H1 (cell line): ENCODE results near the gene PTPRJ. TPM values are rescaled to one million over a fixed set of nuclear protein-coding genes. Genes with fewer than 3 reads are reported as not detected.

ENCODE experiments used
- CTCF ChIA-PET: fragments of 300-600 bp; sonication (Branson Sonifier 250); formaldehyde crosslinking; loops from one replicate; lab custom pipeline; 2021; ENCODE audit not compliant: partially characterized antibody; lab: Charles Lee
- POLR2A ChIA-PET: fragments of 300-600 bp; sonication (Branson Sonifier 250); formaldehyde crosslinking; loops from one replicate; lab custom pipeline; 2021; ENCODE audit warnings: inconsistent platforms; ENCODE audit not compliant: partially characterized antibody; lab: Charles Lee
- DNase-seq, 2 experiments: peaks; one replicate each; pipeline versions ENCODE4 v3.0.0 to v3.0.0-alpha.2; 2010 to 2022; ENCODE audit warnings: low spot score in 2 of 2, low read depth in 1 of 2, mixed read lengths in 1 of 2
- FAIRE-seq: peaks from 2 replicates; lab custom pipeline; 2011; peaks lifted over from hg19 to GRCh38; lab: Jason Lieb, UNC
- H2AFZ ChIP-seq: 2 replicates; pipeline ENCODE4 v1.8.1; 2012; ENCODE audit warnings: low read length, inconsistent platforms
- H2AK5ac ChIP-seq: 2 replicates; pipeline ENCODE4 v1.6.1; 2013; ENCODE audit warnings: low read depth, low read length
- H2BK120ac ChIP-seq: replicated peaks from 2 replicates; pipeline ENCODE3; 2013; ENCODE audit warnings: low read depth, low read length, inconsistent platforms
- H2BK12ac ChIP-seq: 2 replicates; pipeline ENCODE4 v1.6.1; 2013; ENCODE audit warnings: low read depth, low read length
- H2BK15ac ChIP-seq: 2 replicates; pipeline ENCODE4 v1.6.1; 2013; ENCODE audit warnings: low read length
- H2BK20ac ChIP-seq: 2 replicates; pipeline ENCODE4 v1.6.1; 2013; ENCODE audit warnings: low read length
- H2BK5ac ChIP-seq: 2 replicates; pipeline ENCODE4 v1.6.1; 2013; ENCODE audit warnings: low read depth, low read length
- H3K14ac ChIP-seq: 2 replicates; pipeline ENCODE4 v1.6.1; 2013; ENCODE audit warnings: inconsistent platforms; ENCODE audit not compliant: insufficient read length
- H3K18ac ChIP-seq: 2 replicates; pipeline ENCODE4 v1.6.1; 2013; ENCODE audit warnings: low read length; ENCODE audit errors: extremely low read depth
- H3K23ac ChIP-seq: 2 replicates; pipeline ENCODE4 v1.6.1; 2013; ENCODE audit warnings: inconsistent platforms; ENCODE audit not compliant: insufficient read length
- H3K23me2 ChIP-seq: 2 replicates; pipeline ENCODE4 v1.6.1; 2013; ENCODE audit warnings: low read depth, low read length
- H3K27ac ChIP-seq: 2 replicates; pipeline ENCODE4 v1.6.1; 2011; ENCODE audit warnings: low read depth, low read length, inconsistent platforms
- H3K27me3 ChIP-seq, 4 experiments: replicated peaks in 1 of 4; 1 replicate in 1 of 4; 2 replicates in 3 of 4; pipeline versions ENCODE4 v1.6.1 to v1.8.1; 2011 to 2013; ENCODE audit warnings: low read length in 3 of 4, mild to moderate bottlenecking in 3 of 4, inconsistent platforms in 2 of 4, mixed read lengths in 2 of 4, moderate library complexity in 1 of 4; ENCODE audit not compliant: control insufficient read depth in 3 of 4, insufficient read depth in 3 of 4; ENCODE audit errors: extremely low read depth in 1 of 4
- H3K36me3 ChIP-seq, 4 experiments: 2 replicates each; pipeline versions ENCODE4 v1.6.1 to v1.8.1; 2011 to 2013; ENCODE audit warnings: mild to moderate bottlenecking in 4 of 4, low read length in 3 of 4, moderate library complexity in 2 of 4, control low read depth in 1 of 4, inconsistent platforms in 1 of 4; ENCODE audit not compliant: insufficient read depth in 4 of 4, control insufficient read depth in 2 of 4
- H3K4ac ChIP-seq: replicated peaks from 2 replicates; pipeline ENCODE3; 2013; ENCODE audit warnings: low read length, low read depth, mixed read lengths, inconsistent platforms; ENCODE audit not compliant: insufficient read length
- H3K4me1 ChIP-seq, 4 experiments: replicated peaks in 1 of 4; 1 replicate in 1 of 4; 2 replicates in 3 of 4; pipeline versions ENCODE4 v1.6.1 to v1.8.1; 2011 to 2013; ENCODE audit warnings: low read length in 3 of 4, inconsistent platforms in 2 of 4, mixed read lengths in 1 of 4; ENCODE audit not compliant: insufficient read depth in 4 of 4, control insufficient read depth in 3 of 4
- H3K4me2 ChIP-seq, 2 experiments: 2 replicates each; pipeline versions ENCODE4 v1.6.1 to v1.8.1; 2011 to 2013; ENCODE audit warnings: low read depth in 2 of 2, low read length in 2 of 2, control low read depth in 1 of 2, inconsistent platforms in 1 of 2, mild to moderate bottlenecking in 1 of 2; ENCODE audit not compliant: insufficient read depth in 1 of 2
- H3K4me3 ChIP-seq, 4 experiments: fragments of 200-600, 300-600 bp in 1 of 4; sonication (generic), shearing (Covaris generic), sonication (Bioruptor Twin) in 1 of 4; 2 replicates each; pipeline versions ENCODE4 v1.5.1 to v1.8.1; 2011 to 2016; ENCODE audit warnings: low read length in 4 of 4, low read depth in 3 of 4, control low read depth in 2 of 4, inconsistent platforms in 2 of 4, mild to moderate bottlenecking in 2 of 4, mixed read lengths in 1 of 4, moderate library complexity in 1 of 4; ENCODE audit not compliant: insufficient read depth in 2 of 4; ENCODE audit errors: extremely low read depth in 1 of 4
- H3K56ac ChIP-seq: replicated peaks from 2 replicates; pipeline ENCODE3; 2013; ENCODE audit warnings: low read depth, mild to moderate bottlenecking, mixed read lengths, low read length, inconsistent platforms; ENCODE audit not compliant: insufficient read length
- H3K79me1 ChIP-seq: 2 replicates; pipeline ENCODE4 v1.6.1; 2013; ENCODE audit warnings: low read depth, low read length, control low read depth
- H3K79me2 ChIP-seq, 2 experiments: 2 replicates each; pipeline versions ENCODE4 v1.6.1 to v1.8.1; 2012 to 2013; ENCODE audit warnings: low read length in 2 of 2, mild to moderate bottlenecking in 2 of 2, inconsistent platforms in 1 of 2; ENCODE audit not compliant: insufficient read depth in 2 of 2, control insufficient read depth in 1 of 2
- H3K9ac ChIP-seq, 4 experiments: replicated peaks in 1 of 4; 1 replicate in 1 of 4; 2 replicates in 3 of 4; pipeline versions ENCODE4 v1.6.1 to v1.8.1; 2011 to 2013; ENCODE audit warnings: low read depth in 3 of 4, low read length in 3 of 4, control low read depth in 2 of 4, mild to moderate bottlenecking in 2 of 4, moderate library complexity in 2 of 4, inconsistent platforms in 1 of 4; ENCODE audit errors: extremely low read depth in 1 of 4
- H3K9me3 ChIP-seq, 2 experiments: 2 replicates each; pipeline versions ENCODE4 v1.6.1 to v1.8.1; 2012 to 2013; ENCODE audit warnings: mild to moderate bottlenecking in 2 of 2, moderate library complexity in 2 of 2, control low read depth in 1 of 2, inconsistent platforms in 1 of 2, low read depth in 1 of 2, low read length in 1 of 2, mixed read lengths in 1 of 2; ENCODE audit not compliant: insufficient read depth in 2 of 2
- H4K20me1 ChIP-seq, 2 experiments: replicated peaks in 1 of 2; 2 replicates each; pipeline versions ENCODE3 to v1.8.1; 2011 to 2013; ENCODE audit warnings: inconsistent platforms in 2 of 2, low read length in 2 of 2, mild to moderate bottlenecking in 1 of 2; ENCODE audit not compliant: insufficient read depth in 2 of 2, control insufficient read depth in 1 of 2
- H4K5ac ChIP-seq: 2 replicates; pipeline ENCODE4 v1.6.1; 2013; ENCODE audit warnings: low read length, low read depth, mixed read lengths, inconsistent platforms; ENCODE audit not compliant: insufficient read length
- H4K8ac ChIP-seq: 2 replicates; pipeline ENCODE4 v1.8.0; 2013; ENCODE audit warnings: mild to moderate bottlenecking, moderate library complexity, low read length, inconsistent platforms; ENCODE audit not compliant: insufficient read depth; ENCODE audit errors: extremely low read depth
- H4K91ac ChIP-seq: replicated peaks from 2 replicates; pipeline ENCODE3; 2013; ENCODE audit warnings: low read length, mixed read lengths, inconsistent platforms; ENCODE audit not compliant: insufficient read length
- BRCA1 ChIP-seq: IDR thresholded peaks from 2 replicates; pipeline ENCODE4 v1.6.1; 2012; ENCODE audit warnings: low read depth, low read length, improper control_type of control experiment
- CHD1 ChIP-seq: IDR thresholded peaks from 2 replicates; pipeline ENCODE4 v1.6.1; 2012; ENCODE audit warnings: low read depth, low read length, improper control_type of control experiment
- CHD2 ChIP-seq: IDR thresholded peaks from 2 replicates; pipeline ENCODE4 v1.6.1; 2012; ENCODE audit warnings: low read length, improper control_type of control experiment
- EP300 ChIP-seq, 2 experiments: IDR thresholded peaks; 1 replicate in 1 of 2; 2 replicates in 1 of 2; pipeline ENCODE4 v1.6.1; 2011 to 2012; ENCODE audit warnings: low read depth in 2 of 2, low read length in 2 of 2, mild to moderate bottlenecking in 2 of 2, borderline replicate concordance in 1 of 2, inconsistent platforms in 1 of 2, moderate library complexity in 1 of 2
- EZH2 ChIP-seq: fragments of 200-600 bp; sonication (generic); IDR thresholded peaks from 2 replicates; pipeline ENCODE4 v1.7.1; 2012; ENCODE audit warnings: low read depth, mild to moderate bottlenecking, moderate library complexity, low read length, inconsistent platforms; ENCODE audit not compliant: severe bottlenecking
- GTF2F1 ChIP-seq: IDR thresholded peaks from 2 replicates; pipeline ENCODE4 v1.6.1; 2012; ENCODE audit warnings: low read depth, low read length, improper control_type of control experiment, borderline replicate concordance
- KDM1A ChIP-seq: fragments of 200-600, 300-600 bp; sonication (generic); IDR thresholded peaks from 2 replicates; pipeline ENCODE4 v1.7.1; 2016; ENCODE audit warnings: mild to moderate bottlenecking, low read length, borderline replicate concordance
- KDM5A ChIP-seq: fragments of 200-600 bp; IDR thresholded peaks from 2 replicates; pipeline ENCODE4 v1.7.1; 2012; ENCODE audit warnings: mild to moderate bottlenecking, low read length, inconsistent platforms, mixed read lengths
- POLR2A ChIP-seq, 2 experiments: IDR thresholded peaks; 1 replicate in 1 of 2; 2 replicates in 1 of 2; pipeline ENCODE4 v1.6.1; 2011; ENCODE audit warnings: low read depth in 2 of 2, low read length in 2 of 2, mild to moderate bottlenecking in 2 of 2; ENCODE audit errors: control extremely low read depth in 1 of 2
- RAD21 ChIP-seq, 2 experiments: IDR thresholded peaks in 1 of 2; conservative IDR thresholded peaks in 1 of 2; 2 replicates each; pipeline ENCODE4 v1.6.1; 2011; ENCODE audit warnings: low read depth in 2 of 2, low read length in 2 of 2, improper control_type of control experiment in 1 of 2, inconsistent platforms in 1 of 2, mild to moderate bottlenecking in 1 of 2, moderate library complexity in 1 of 2
- RFX5 ChIP-seq: IDR thresholded peaks from 2 replicates; pipeline ENCODE4 v1.6.1; 2011; ENCODE audit warnings: low read depth, low read length, improper control_type of control experiment, borderline replicate concordance
- TAF1 ChIP-seq: IDR thresholded peaks from 2 replicates; pipeline ENCODE4 v1.6.1; 2011; ENCODE audit warnings: mild to moderate bottlenecking, low read depth, low read length
- TAF7 ChIP-seq: optimal IDR thresholded peaks from 2 replicates; pipeline ENCODE3; 2011; ENCODE audit warnings: low read depth, mild to moderate bottlenecking, inconsistent platforms, low read length, moderate library complexity, borderline replicate concordance
- TBP ChIP-seq: IDR thresholded peaks from 2 replicates; pipeline ENCODE4 v1.6.1; 2011; ENCODE audit warnings: low read depth, low read length, improper control_type of control experiment
- ZNF274 ChIP-seq: IDR thresholded peaks from 2 replicates; pipeline ENCODE4 v1.7.0; 2012; ENCODE audit warnings: low read length, borderline replicate concordance; ENCODE audit errors: extremely low read depth
- WGBS, 2 experiments: shearing (Covaris generic) in 1 of 2; methylation state at CpG; one replicate each; pipeline versions ENCODE4 v1.1.6 to v1.1.7; 2013 to 2015; ENCODE audit warnings: low lambda C conversion rate in 2 of 2, mixed read lengths in 2 of 2, inconsistent platforms in 1 of 2, low coverage in 1 of 2, missing lambda C conversion rate in 1 of 2; ENCODE audit not compliant: insufficient replicate concordance in 2 of 2, insufficient coverage in 1 of 2, insufficient read length in 1 of 2; ENCODE audit errors: extremely low coverage in 1 of 2, missing lambda C conversion rate in 1 of 2; 5-methylcytosine and 5-hydroxymethylcytosine counted together
- polyA plus RNA-seq, 7 experiments: library from polyadenylated mRNA; depleted of rRNA in 3 of 7; stranded (reverse) in 5 of 7; unstranded in 2 of 7; fragments of >200 nt in 5 of 7; fragments of 200-250 nt in 2 of 7; gene quantifications; 1 replicate in 5 of 7; 2 replicates in 1 of 7; 4 replicates in 1 of 7; pipeline versions ENCODE4 v1.2.1 to v1.2.3, GENCODE V29; 2011 to 2013; ENCODE audit warnings: missing spikeins in 2 of 7, mixed read lengths in 2 of 7
- total RNA-seq: library from RNA; stranded (reverse); fragmentation: NEBNext Ultra II Directional; extraction: Animal tissue kit (Norgen Biotek cat#: 25700); gene quantifications from 2 replicates; pipeline ENCODE4 v1.2.1, GENCODE V29; 2021

The PTPRJ gene
- total and polyA plus RNA-seq, 2 of the 8 experiments (the other 6 are each of a cell fraction or from before 2014, with no cell fraction given) = 4.4 to 22.6 TPM

DNA sequence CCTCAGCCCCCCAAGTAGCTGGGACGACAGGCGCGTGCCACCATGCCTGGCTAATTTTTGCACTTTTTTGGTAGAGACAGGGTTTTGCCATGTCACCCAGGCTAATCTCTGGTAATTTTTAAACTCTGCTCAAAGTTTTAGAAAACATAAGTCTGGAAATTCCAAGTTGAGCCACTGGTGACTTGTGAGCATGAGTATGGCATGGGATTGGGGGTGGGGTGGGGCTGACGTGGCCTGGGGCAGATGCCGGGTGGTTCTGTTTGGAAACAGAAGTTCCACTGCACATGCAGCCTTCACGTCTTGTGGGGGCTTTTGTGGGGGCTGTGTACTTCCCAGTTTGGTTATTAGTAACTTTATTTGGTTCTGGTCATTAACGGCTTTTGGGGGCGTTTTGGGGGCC, 67.3 kb downstream of the PTPRJ start:
- Histone ChIP-seq H3K56ac (no peak overlapping the region), H2BK20ac (no peak overlapping the region), H3K4me1 (peaks cover 3 to 11% (median 8%) of the 10 kb centered on the region in 4 experiments), H3K27ac (no peak overlapping the region), H2BK120ac (no peak overlapping the region), H4K91ac (no peak overlapping the region), H3K14ac (no peak overlapping the region), H3K4ac (no peak overlapping the region), H2BK5ac (no peak overlapping the region), H2AK5ac (no peak overlapping the region), H3K36me3 (no peaks in the 10 kb centered on the region), H3K9me3 (no peaks in the 10 kb centered on the region), H3K18ac (no peak overlapping the region), H3K23ac (no peak overlapping the region), H4K5ac (no peak overlapping the region), H3K4me3 (no peak overlapping the region), H3K27me3 (no peaks in the 10 kb centered on the region), H3K4me2 (no peak overlapping the region), H4K20me1 (no peaks in the 10 kb centered on the region), H3K9ac (no peak overlapping the region), H3K79me1 (no peaks in the 10 kb centered on the region; the same call in 1 of the 2 replicates), H3K79me2 (peaks cover 0 to 5% of the 10 kb centered on the region in 2 experiments; a peak in 2 of 4 replicates), H2BK12ac (no peak overlapping the region), H2AFZ (no peak overlapping the region), H4K8ac (no peak overlapping the region), H3K23me2 (no peaks in the 10 kb centered on the region; the same call in none of the 2 replicates), H2BK15ac (no peak overlapping the region)
- DNase-seq (no peak), FAIRE-seq (no peak)
- WGBS, 2 experiments = 82% methylated on average over 8 of the region's 8 CpGs; no CpG with 5 or more reads in 1 of the 2 experiments
- POLR2A ChIA-PET = interaction anchor here (1.2 kb wide), 1 partner anchor 11 kb away, joined by 3 read pairs; no protein-coding TSS in a partner anchor
- CTCF ChIA-PET = interaction anchor here (0.5 kb wide), 1 partner anchor 47 kb away, joined by 5 read pairs; no protein-coding TSS in a partner anchor
- TF ChIP-seq TAF7 (no peak), KDM1A (no peak), GTF2F1 (no peak), EZH2 (no peak), RAD21 (IDR thresholded peaks at IDR 0.05 in 1 of 2, conservative IDR thresholded peaks at IDR 0.05 in 1 of 2; ENCODE audit: low read depth in 2 of 2, low read length in 2 of 2) (no peak), EP300 (IDR thresholded peaks at IDR 0.05; ENCODE audit: borderline replicate concordance in 1 of 2, low read depth in 2 of 2, low read length in 2 of 2) (no peak), ZNF274 (no peak), CHD2 (no peak), KDM5A (no peak), BRCA1 (no peak), POLR2A (IDR thresholded peaks at IDR 0.05; ENCODE audit: control extremely low read depth in 1 of 2, low read depth in 2 of 2, low read length in 2 of 2) (no peak), TAF1 (no peak), CHD1 (no peak), RFX5 (no peak), TBP (no peak)
